T-helper 1 cell treated with Interleukin-12 subunit alpha and Interleukin-12 subunit beta and Interleukin-4 antibody, amounts not matched to agents 30 ng/mL and 1 ng/mL, for 36 hours (primary cell): ENCODE data around the gene PCDH7. TPM values are rescaled to one million over a fixed set of nuclear protein-coding genes. Genes with fewer than 3 reads are reported as not detected.

Experiments used
- intact Hi-C: fragments of 100-400 bp; cut with micrococcal nuclease; formaldehyde crosslinking; loops from one replicate; pipeline ENCODE4 v1.15.1; 2024
- total RNA-seq: library from RNA; stranded (reverse); gene quantifications from 2 replicates; pipeline ENCODE4 v1.2.3, GENCODE V29; 2022

Gene PCDH7
- total RNA-seq, 1 donor from 2014 or later: not detected

DNA sequence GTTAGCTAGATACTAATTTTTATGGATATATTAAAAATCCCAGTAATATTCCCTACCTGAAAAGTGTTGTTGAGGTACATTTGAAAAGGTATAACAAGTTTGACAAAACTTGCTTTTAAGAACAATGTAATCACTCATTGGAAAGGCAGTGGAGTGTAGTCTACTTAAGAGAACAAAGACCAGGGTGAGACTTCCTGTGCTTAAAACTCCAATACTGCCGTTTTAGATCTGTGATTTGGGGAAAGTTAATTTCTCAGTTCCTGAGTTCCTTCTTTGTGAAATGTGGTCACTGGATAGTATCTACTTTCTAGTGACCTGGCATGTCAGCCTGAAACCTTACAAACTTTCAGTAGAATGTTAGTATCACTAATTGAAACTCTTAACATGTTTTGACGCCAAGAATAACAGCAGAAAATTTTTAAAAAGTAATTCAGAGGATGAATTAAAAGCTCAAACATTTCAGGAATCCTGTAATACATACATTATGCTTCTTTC, 56.8 kb downstream of the PCDH7 start:
- intact Hi-C loops: no loop called here
